Measurements from ENCODE around the gene COL5A1. TPM values are rescaled to one million over a fixed set of nuclear protein-coding genes. Genes with fewer than 3 reads are reported as not detected.

Gene COL5A1
- total RNA-seq, 2 donors from 2014 or later = 127 to 129 TPM

DNA sequence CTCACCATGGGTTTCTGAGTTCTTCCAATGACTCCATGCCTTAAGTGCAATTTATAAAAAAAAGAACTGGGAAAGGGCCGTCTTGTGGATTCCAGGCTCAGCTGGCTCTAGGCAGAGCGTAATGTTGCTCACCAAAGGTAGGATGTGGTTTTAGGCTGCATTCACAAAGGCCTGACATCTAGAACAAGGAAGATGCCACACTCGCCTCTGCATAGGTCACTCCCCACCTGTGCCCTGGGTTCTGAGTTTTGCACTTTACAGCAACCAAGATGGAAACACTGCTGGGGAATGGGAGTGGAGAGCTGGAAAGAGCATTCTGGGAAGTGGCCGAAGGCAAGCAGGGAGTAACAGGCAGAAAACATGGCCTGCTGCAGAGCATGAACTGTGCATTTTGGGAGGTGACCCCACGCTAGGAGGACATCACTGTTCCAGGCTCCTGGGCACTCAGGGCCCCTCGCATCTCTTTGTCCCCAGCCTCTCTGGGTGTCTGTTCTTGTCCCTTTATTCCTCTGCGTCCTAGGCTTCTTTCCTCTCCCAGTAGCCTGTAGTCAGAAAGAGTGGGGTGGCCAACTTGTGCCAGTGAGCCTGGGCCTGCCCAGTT lies 251.3 kb downstream of the COL5A1 start:
- DNase-seq (ENCODE audit: low spot score) (no peak), ATAC-seq (ENCODE audit: insufficient number of reproducible peaks, low FRiP score, low read depth) (no peak)
- H3K4me3 ChIP-seq = no peak overlapping the region
- H3K4me1 ChIP-seq (ENCODE audit: control insufficient read depth in 1 of 2, low read depth in 2 of 2) = no peaks in the 10 kb centered on the region
- TF ChIP-seq, protein P1, sequence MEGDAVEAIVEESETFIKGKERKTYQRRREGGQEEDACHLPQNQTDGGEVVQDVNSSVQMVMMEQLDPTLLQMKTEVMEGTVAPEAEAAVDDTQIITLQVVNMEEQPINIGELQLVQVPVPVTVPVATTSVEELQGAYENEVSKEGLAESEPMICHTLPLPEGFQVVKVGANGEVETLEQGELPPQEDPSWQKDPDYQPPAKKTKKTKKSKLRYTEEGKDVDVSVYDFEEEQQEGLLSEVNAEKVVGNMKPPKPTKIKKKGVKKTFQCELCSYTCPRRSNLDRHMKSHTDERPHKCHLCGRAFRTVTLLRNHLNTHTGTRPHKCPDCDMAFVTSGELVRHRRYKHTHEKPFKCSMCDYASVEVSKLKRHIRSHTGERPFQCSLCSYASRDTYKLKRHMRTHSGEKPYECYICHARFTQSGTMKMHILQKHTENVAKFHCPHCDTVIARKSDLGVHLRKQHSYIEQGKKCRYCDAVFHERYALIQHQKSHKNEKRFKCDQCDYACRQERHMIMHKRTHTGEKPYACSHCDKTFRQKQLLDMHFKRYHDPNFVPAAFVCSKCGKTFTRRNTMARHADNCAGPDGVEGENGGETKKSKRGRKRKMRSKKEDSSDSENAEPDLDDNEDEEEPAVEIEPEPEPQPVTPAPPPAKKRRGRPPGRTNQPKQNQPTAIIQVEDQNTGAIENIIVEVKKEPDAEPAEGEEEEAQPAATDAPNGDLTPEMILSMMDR (IDR thresholded peaks at IDR 0.05) = no peak
- no peak overlapping the region for H3K27ac ChIP-seq
- H3K9me3 ChIP-seq = no peaks in the 10 kb centered on the region
- no peaks in the 10 kb centered on the region for H3K27me3 ChIP-seq (replicated peaks; ENCODE audit: insufficient read depth)
- no peaks in the 10 kb centered on the region for H3K36me3 ChIP-seq

Other genes starting within 250 kb of the COL5A1 start
- gene FCN2, start 239.0 kb downstream of the COL5A1 start, total RNA-seq = not detected